Measurements from ENCODE around the gene MPZL1.

The MPZL1 gene

DNA sequence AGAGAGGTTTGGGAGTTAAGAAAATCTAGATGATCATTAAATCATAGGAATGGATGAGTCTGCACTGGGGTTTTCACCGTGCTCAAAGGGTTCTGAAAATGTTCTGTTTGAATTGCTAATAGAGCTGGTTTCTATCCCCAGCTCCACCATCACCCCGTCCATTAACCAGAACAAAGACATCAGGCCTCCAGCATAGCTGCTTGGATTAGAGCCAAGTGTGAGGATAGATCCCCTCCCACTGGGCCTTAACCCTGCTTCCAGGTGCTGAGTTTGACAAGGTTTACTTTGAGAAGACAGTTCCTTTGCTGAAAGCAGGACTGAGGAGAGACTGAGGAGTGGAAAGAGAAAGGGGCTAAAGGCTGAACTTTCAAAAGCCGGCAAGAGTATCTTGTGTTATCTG lies 48.3 kb downstream of the MPZL1 start:
- no peak overlapping the region for H3K4me3 ChIP-seq (replicated peaks in 1 of 2; ENCODE audit: low read depth in 2 of 2, low read length in 2 of 2)
- DNase-seq (ENCODE audit: low read depth in 2 of 2) = no peak
- TF ChIP-seq CTCF (IDR thresholded peaks at IDR 0.05; ENCODE audit: low read depth, low read length) = no peak

GRCh38 chr1:167772436-167772835 lies 50.7 kb downstream of the MPZL1 start:
- no peak overlapping the region for H3K4me3 ChIP-seq (replicated peaks in 1 of 2; ENCODE audit: low read depth in 2 of 2, low read length in 2 of 2)
- no peak for TF ChIP-seq CTCF (IDR thresholded peaks at IDR 0.05; ENCODE audit: low read depth, low read length)
- DNase-seq (ENCODE audit: low read depth in 2 of 2) = no peak

DNA sequence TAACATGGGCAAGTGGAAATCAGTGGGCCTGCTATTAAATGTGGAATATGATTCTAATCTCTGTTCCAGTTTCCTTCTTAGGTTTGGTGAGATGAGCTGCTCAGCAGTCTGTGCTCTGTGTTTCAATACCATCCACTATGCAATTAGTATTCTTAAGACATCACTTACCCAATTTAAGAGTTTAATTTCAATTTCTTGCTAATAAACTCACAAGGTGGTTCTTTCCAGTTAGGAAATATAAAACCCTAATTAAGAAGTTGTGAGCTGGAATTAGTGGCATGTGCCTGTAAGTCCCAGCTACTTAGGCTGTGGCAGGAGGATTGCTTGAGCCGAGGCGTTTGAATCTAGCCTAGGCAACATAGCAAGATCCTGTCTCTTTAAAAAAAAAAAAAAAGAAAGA lies 51.7 kb downstream of the MPZL1 start:
- no peak overlapping the region for H3K4me3 ChIP-seq (replicated peaks in 1 of 2; ENCODE audit: low read depth in 2 of 2, low read length in 2 of 2)
- TF ChIP-seq CTCF (IDR thresholded peaks at IDR 0.05; ENCODE audit: low read depth, low read length) = no peak
- DNase-seq (ENCODE audit: low read depth in 2 of 2) = no peak

DNA sequence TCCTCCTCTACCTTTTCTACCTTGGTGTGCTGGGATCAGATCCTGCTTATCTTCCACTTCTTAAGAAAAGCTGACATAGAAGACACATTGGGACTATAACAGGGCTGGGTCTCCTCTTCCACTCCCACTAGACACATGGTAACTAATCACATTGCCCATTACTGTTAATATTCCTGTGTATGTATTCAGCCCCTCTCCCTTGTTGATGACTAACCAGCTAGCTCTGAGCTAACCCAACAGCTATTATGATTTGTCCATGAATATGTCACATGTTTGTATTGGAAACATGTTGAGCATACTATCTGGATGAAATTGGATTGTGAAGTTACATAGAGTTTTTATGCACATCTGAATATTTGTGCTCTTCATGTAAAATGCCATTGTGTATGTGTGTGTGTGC lies 52.9 kb downstream of the MPZL1 start:
- peak in 1 of 2 donors; percentile 71 for DNase-seq (ENCODE audit: low read depth in 2 of 2)
- no peak for TF ChIP-seq CTCF (IDR thresholded peaks at IDR 0.05; ENCODE audit: low read depth, low read length)
- H3K4me3 ChIP-seq (replicated peaks in 1 of 2; ENCODE audit: low read depth in 2 of 2, low read length in 2 of 2) = no peak overlapping the region

DNA sequence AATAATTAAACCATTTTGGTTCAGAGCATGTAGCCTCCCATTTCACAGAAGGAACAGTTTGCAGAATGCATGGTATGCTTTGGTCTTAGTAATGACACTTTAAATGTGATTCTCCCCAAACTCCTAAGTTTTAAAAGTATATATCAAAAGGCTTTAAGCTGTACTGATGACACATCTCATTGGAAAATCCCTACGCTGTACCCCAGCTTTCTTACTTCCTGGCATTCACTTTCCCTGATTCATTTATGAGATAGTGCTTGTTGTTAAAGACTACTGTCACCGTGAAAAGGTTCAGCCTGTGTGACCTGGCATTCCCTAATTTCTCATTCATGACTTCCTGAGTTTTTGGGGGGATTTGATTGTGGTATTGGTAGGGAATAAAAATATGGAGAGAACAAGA lies 53.4 kb downstream of the MPZL1 start:
- DNase-seq (ENCODE audit: low read depth in 2 of 2) = peak in 1 of 2 donors; percentile 74
- no peak for TF ChIP-seq CTCF (IDR thresholded peaks at IDR 0.05; ENCODE audit: low read depth, low read length)

GRCh38 chr1:167776151-167776550 lies 54.4 kb downstream of the MPZL1 start:
- no peak overlapping the region for H3K4me3 ChIP-seq (replicated peaks in 1 of 2; ENCODE audit: low read depth in 2 of 2, low read length in 2 of 2)
- no peak for TF ChIP-seq CTCF (IDR thresholded peaks at IDR 0.05; ENCODE audit: low read depth, low read length)
- peak in 1 of 2 donors; percentile 29 for DNase-seq (ENCODE audit: low read depth in 2 of 2)

More for the DNA sequence above, 53.4 kb downstream of the MPZL1 start:
- no peak overlapping the region for H3K4me3 ChIP-seq (replicated peaks in 1 of 2; ENCODE audit: low read depth in 2 of 2, low read length in 2 of 2)

- no peak overlapping the region for H3K4me3 ChIP-seq (replicated peaks in 1 of 2; ENCODE audit: low read depth in 2 of 2, low read length in 2 of 2)
- TF ChIP-seq CTCF (IDR thresholded peaks at IDR 0.05; ENCODE audit: low read depth, low read length) = no peak
- no peak for DNase-seq (ENCODE audit: low read depth in 2 of 2)
Observed at GRCh38 chr1:167776616-167777268, 55.0 kb downstream of the MPZL1 start.
